Spleen (tissue), 11 donors: ENCODE results near the gene CMTM4. TPM values are rescaled to one million over a fixed set of nuclear protein-coding genes. Genes with fewer than 3 reads are reported as not detected.

Experiments used
- DNase-seq: peaks from one replicate; pipeline ENCODE4 v3.0.0-alpha.2; 2020
- H3K27ac ChIP-seq, 8 donors: fragments of 200-600 bp; sonication (generic) in 7 of 8; 1 replicate in 4 of 8; 2 replicates in 4 of 8; pipeline versions ENCODE4 v1.5.0 to v1.8.0; 2016 to 2021; ENCODE audit warnings: inconsistent platforms in 4 of 8, mild to moderate bottlenecking in 4 of 8, moderate library complexity in 1 of 8
- H3K27me3 ChIP-seq, 7 donors: fragments of 200-600 bp; sonication (generic) in 6 of 7; replicated peaks in 1 of 7; 1 replicate in 4 of 7; 2 replicates in 3 of 7; pipeline versions ENCODE4 v1.5.0 to v1.8.0; 2016 to 2021; ENCODE audit warnings: inconsistent platforms in 3 of 7, mild to moderate bottlenecking in 1 of 7
- H3K36me3 ChIP-seq, 6 donors: fragments of 200-600 bp; sonication (generic) in 5 of 6; 1 replicate in 4 of 6; 2 replicates in 2 of 6; pipeline versions ENCODE4 v1.5.0 to v1.8.0; 2016 to 2021; ENCODE audit warnings: inconsistent platforms in 2 of 6
- H3K4me1 ChIP-seq, 6 donors: fragments of 200-600 bp; sonication (generic) in 5 of 6; 1 replicate in 3 of 6; 2 replicates in 3 of 6; pipeline versions ENCODE4 v1.5.0 to v1.8.0; 2016 to 2021; ENCODE audit warnings: inconsistent platforms in 3 of 6
- H3K4me3 ChIP-seq, 8 donors: fragments of 200-600 bp; sonication (generic) in 7 of 8; 1 replicate in 4 of 8; 2 replicates in 4 of 8; pipeline versions ENCODE4 v1.5.0 to v1.8.0; 2016 to 2021; ENCODE audit warnings: inconsistent platforms in 4 of 8, mild to moderate bottlenecking in 4 of 8, moderate library complexity in 2 of 8
- H3K9me3 ChIP-seq, 8 donors: fragments of 200-600 bp; sonication (generic) in 7 of 8; 1 replicate in 4 of 8; 2 replicates in 4 of 8; pipeline versions ENCODE4 v1.5.0 to v1.8.0; 2016 to 2021; ENCODE audit warnings: inconsistent platforms in 4 of 8
- POLR2A ChIP-seq, 3 donors: fragments of 450-650 bp; IDR thresholded peaks; one replicate each; pipeline ENCODE4 v1.5.1; 2017; ENCODE audit warnings: antibody characterized with exemption in 3 of 3, mild to moderate bottlenecking in 1 of 3
- POLR2AphosphoS5 ChIP-seq, 3 donors: sonication (generic); formaldehyde crosslinking; IDR thresholded peaks; one replicate each; pipeline ENCODE4 v1.5.1; 2017; ENCODE audit warnings: antibody characterized with exemption in 3 of 3
- WGBS, 5 donors: extraction: QIAGEN DNeasy Blood & Tissue Kit in 3 of 5; methylation state at CpG; one replicate each; pipeline versions ENCODE4 v1.1.5 to v1.1.7; 2013 to 2018; 5-methylcytosine and 5-hydroxymethylcytosine counted together
- intact Hi-C: fragments of 100-400 bp; cut with DNase I; formaldehyde crosslinking; loops from one replicate; pipeline ENCODE4 v1.15.0; 2023; ENCODE audit warnings: low total_unique reads
- polyA plus RNA-seq, 3 donors: library from polyadenylated mRNA; stranded (reverse); fragments of 200-250 nt; gene quantifications; one replicate each; pipeline ENCODE4 v1.2.1, GENCODE V29; 2013
- total RNA-seq, 7 donors: library from RNA; depleted of rRNA in 3 of 7; stranded (reverse); fragments of >200 nt in 3 of 7; fragmentation: NEBNext Ultra II Directional in 4 of 7; extraction: Animal tissue kit (Norgen Biotek cat#: 25700) in 4 of 7; gene quantifications; one replicate each; pipeline versions ENCODE4 v1.1.0 to v1.2.1, GENCODE V29; 2016 to 2021
- TF ChIP-seq, protein P1 (sequence below), 11 experiments: fragments of 200-600 bp in 7 of 11; fragments of 450-650 bp in 4 of 11; sonication (generic) in 4 of 11; IDR thresholded peaks in 8 of 11; conservative IDR thresholded peaks in 3 of 11; 1 replicate in 7 of 11; 2 replicates in 4 of 11; pipeline versions ENCODE4 v1.4.0 to v1.8.0; 2016 to 2021; ENCODE audit warnings: antibody characterized with exemption in 11 of 11, inconsistent platforms in 4 of 11, mild to moderate bottlenecking in 1 of 11
- donor health status: healthy with polysubstance abuse.
- donor health status: DM: no; HTN: no; CAD: no; lungs with moderate emphysema.
- donor health status: DM: no; HTN: no; CAD: no.
- donor health status: Bipolar disorder and iron deficiency.
- donor health status: healthy.
- donor health status: DM: no; HTN: no; CAD: no.
- donor health status: DM: yes; HTN: yes; CAD: no.

Gene CMTM4
- total and polyA plus RNA-seq, 10 donors, result 0.70 to 10.2 (median 5.7) TPM

DNA sequence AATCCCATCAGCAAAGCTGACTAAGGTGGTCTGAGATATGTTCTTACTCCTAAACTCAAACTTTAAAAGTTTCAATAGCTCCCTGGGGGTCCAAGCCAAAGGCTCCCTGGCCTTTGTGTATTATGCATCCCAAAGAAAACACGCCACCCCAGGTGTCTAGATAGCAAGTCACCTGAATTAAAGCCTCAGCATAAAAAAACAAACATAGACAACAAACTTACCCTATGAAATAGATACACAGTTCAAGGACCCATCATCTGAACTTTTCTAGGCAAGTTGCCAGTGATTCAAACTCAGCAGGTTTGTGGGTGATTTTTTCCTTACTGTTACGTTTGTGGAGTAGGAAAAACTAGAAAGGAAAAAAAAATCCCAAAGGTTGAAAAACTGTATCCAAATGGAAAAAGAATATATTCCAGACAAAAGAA is 79.5 kb downstream of the CMTM4 start:
- peaks cover 0 to 48% (median 22%) of the 10 kb centered on the region in 6 donors for H3K36me3 ChIP-seq
- intact Hi-C loops, result no loop called here
- H3K4me1 ChIP-seq, result peaks cover 0 to 11% (median 0%) of the 10 kb centered on the region in 6 donors
- no peaks in the 10 kb centered on the region for H3K9me3 ChIP-seq
- 73 to 86% (median 81%) methylated on average over 2 of the region's 2 CpGs for WGBS, 5 donors
- H3K27ac ChIP-seq, result no peak overlapping the region
- no peak overlapping the region for H3K4me3 ChIP-seq
- no peaks in the 10 kb centered on the region for H3K27me3 ChIP-seq
- TF ChIP-seq, protein P1, sequence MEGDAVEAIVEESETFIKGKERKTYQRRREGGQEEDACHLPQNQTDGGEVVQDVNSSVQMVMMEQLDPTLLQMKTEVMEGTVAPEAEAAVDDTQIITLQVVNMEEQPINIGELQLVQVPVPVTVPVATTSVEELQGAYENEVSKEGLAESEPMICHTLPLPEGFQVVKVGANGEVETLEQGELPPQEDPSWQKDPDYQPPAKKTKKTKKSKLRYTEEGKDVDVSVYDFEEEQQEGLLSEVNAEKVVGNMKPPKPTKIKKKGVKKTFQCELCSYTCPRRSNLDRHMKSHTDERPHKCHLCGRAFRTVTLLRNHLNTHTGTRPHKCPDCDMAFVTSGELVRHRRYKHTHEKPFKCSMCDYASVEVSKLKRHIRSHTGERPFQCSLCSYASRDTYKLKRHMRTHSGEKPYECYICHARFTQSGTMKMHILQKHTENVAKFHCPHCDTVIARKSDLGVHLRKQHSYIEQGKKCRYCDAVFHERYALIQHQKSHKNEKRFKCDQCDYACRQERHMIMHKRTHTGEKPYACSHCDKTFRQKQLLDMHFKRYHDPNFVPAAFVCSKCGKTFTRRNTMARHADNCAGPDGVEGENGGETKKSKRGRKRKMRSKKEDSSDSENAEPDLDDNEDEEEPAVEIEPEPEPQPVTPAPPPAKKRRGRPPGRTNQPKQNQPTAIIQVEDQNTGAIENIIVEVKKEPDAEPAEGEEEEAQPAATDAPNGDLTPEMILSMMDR (IDR thresholded peaks at IDR 0.05 in 8 of 11, conservative IDR thresholded peaks at IDR 0.05 in 3 of 11), result no peak
- TF ChIP-seq POLR2AphosphoS5 (IDR thresholded peaks at IDR 0.05), result no peak
- no peak for TF ChIP-seq POLR2A (IDR thresholded peaks at IDR 0.05)
- no peak for DNase-seq

DNA sequence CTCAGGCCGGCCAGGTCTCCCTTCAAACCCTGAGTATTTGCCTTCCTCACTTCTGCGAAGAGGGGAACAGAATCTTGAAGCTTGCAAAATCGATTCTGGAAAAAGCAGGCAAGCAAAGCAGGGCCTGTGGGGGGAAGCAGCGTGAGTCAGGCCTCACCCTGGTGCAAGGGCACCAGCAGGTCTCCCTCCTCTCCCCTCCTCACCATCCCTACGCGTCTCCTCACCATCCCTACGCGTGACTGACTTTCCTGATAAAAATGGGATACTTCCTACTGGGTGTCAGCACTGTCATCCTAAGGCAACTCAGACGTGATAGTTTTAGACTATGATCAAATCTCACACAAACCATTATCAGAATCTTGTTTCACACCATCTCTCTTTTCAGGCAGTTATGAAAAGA is 80.0 kb downstream of the CMTM4 start:
- Histone ChIP-seq H3K4me1 (peaks cover 0 to 11% (median 0%) of the 10 kb centered on the region in 6 donors), H3K4me3 (no peak overlapping the region), H3K9me3 (no peaks in the 10 kb centered on the region), H3K27ac (no peak overlapping the region), H3K36me3 (peaks cover 0 to 48% (median 25%) of the 10 kb centered on the region in 6 donors), H3K27me3 (no peaks in the 10 kb centered on the region)
- peak; percentile 41 for DNase-seq
- 74 to 83% (median 77%) methylated on average over 9 of the region's 9 CpGs for WGBS, 5 donors
- no peak for TF ChIP-seq POLR2A (IDR thresholded peaks at IDR 0.05)
- no peak for TF ChIP-seq POLR2AphosphoS5 (IDR thresholded peaks at IDR 0.05)
- TF ChIP-seq, protein P1 (IDR thresholded peaks at IDR 0.05 in 8 of 11, conservative IDR thresholded peaks at IDR 0.05 in 3 of 11), result no peak
- intact Hi-C loops, result no loop called here

DNA sequence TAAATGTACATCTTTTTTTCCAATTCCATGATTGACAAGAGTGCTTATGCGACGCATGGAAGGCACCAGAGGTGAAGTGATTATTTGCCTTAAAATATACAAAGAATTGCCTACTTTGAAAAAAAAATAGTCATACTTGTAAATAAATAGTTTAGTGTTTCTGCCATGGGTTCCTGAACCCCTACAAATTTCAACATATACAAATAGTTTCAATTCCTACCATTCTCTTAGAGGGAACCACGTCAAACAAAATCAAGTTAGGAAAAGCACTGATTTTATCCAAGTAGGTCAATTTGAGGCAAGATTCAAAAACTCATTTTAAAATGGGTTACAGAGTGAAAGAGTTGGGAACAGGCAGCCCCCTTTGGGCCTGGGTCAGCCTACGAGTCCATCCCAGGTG is 80.4 kb downstream of the CMTM4 start:
- intact Hi-C loops, result no loop called here
- Histone ChIP-seq H3K4me1 (peaks cover 0 to 11% (median 0%) of the 10 kb centered on the region in 6 donors), H3K4me3 (no peak overlapping the region), H3K36me3 (peaks cover 0 to 48% (median 29%) of the 10 kb centered on the region in 6 donors), H3K27me3 (no peaks in the 10 kb centered on the region), H3K9me3 (no peaks in the 10 kb centered on the region), H3K27ac (no peak overlapping the region)
- WGBS, 5 donors, result 89 to 95% (median 93%) methylated on average over 4 of the region's 4 CpGs
- no peak for DNase-seq
- TF ChIP-seq POLR2AphosphoS5 (IDR thresholded peaks at IDR 0.05) (no peak), POLR2A (IDR thresholded peaks at IDR 0.05) (no peak)
- TF ChIP-seq, protein P1 (IDR thresholded peaks at IDR 0.05 in 8 of 11, conservative IDR thresholded peaks at IDR 0.05 in 3 of 11), result no peak

DNA sequence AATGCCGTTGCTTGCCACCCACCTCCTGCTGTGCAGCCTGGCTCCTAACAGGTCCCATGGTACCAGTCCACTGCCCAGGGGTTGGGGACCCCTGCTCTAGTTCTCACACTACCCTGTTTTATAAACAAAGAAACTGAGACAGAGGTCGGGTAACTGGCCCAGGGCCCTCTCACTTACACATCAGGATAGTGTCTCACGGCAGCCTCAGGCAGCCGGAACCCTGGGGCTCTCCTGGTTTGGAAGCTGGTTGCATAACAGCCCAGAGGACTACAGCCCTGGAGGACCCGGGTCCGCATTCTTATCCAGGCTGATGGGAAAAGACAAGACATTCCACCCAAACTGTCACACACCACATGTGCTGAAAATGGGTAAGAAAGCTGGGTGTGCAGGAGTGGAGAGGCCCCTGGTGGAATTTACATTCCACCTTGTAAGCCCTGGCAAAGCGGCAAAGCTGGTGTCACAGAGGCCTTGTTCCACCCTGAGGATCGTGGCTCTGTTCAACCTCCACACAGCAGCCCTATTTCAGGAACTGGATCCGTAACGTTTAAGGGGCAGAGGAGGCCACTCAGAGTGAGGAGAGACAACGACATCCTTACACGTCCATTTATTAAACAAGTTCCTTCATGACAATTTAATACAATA is 82.3 kb downstream of the CMTM4 start:
- intact Hi-C loops, result no loop called here
- H3K4me1 ChIP-seq, result peaks cover 0 to 4% (median 0%) of the 10 kb centered on the region in 6 donors
- DNase-seq, result peak; percentile 41
- no peak for TF ChIP-seq POLR2AphosphoS5 (IDR thresholded peaks at IDR 0.05)
- TF ChIP-seq POLR2A (IDR thresholded peaks at IDR 0.05), result no peak
- TF ChIP-seq, protein P1 (IDR thresholded peaks at IDR 0.05 in 8 of 11, conservative IDR thresholded peaks at IDR 0.05 in 3 of 11), result no peak
- no peak overlapping the region for H3K27ac ChIP-seq
- H3K4me3 ChIP-seq, result no peak overlapping the region
- no peaks in the 10 kb centered on the region for H3K27me3 ChIP-seq
- H3K9me3 ChIP-seq, result no peaks in the 10 kb centered on the region
- WGBS, 5 donors, result 87 to 92% (median 87%) methylated on average over 11 to 12 of the region's 12 CpGs
- peaks cover 0 to 63% (median 47%) of the 10 kb centered on the region in 6 donors for H3K36me3 ChIP-seq
